Measurements from ENCODE around the gene LMNTD1.
"Not testable (repeated sequence)": the region's sequence is repeated elsewhere in the genome, so short reads cannot be mapped to it uniquely, and the experiment has no call there.

LMNTD1 gene

GRCh38 chr12:25553098-25553497 lies at the start of gene LMNTD1:
Gene LMNTD1 (minus strand): TSS chr12:25553283. CDS start chr12:25552959, 324 bp downstream.
- no peak for DNase-seq

- no peak for DNase-seq
Measured at GRCh38 chr12:25598956-25599355, 45.9 kb upstream of the LMNTD1 start.

- DNase-seq, result not testable (repeated sequence)
Measured at GRCh38 chr12:25595496-25595895, 42.4 kb upstream of the LMNTD1 start.

GRCh38 chr12:25594376-25594775 lies 41.3 kb upstream of the LMNTD1 start:
- no peak for DNase-seq

- no peak for DNase-seq
Measured at GRCh38 chr12:25592725-25593495, 39.8 kb upstream of the LMNTD1 start.

- DNase-seq, result no peak
Measured at GRCh38 chr12:25591144-25591543, 38.1 kb upstream of the LMNTD1 start.

GRCh38 chr12:25590011-25590721 lies 37.1 kb upstream of the LMNTD1 start:
- DNase-seq, result no peak

GRCh38 chr12:25587346-25587745 lies 34.3 kb upstream of the LMNTD1 start:
- no peak for DNase-seq

- DNase-seq, result no peak
Measured at GRCh38 chr12:25585662-25586061, 32.6 kb upstream of the LMNTD1 start.

GRCh38 chr12:25585021-25585523 lies 32.0 kb upstream of the LMNTD1 start:
- DNase-seq, result no peak

- no peak for DNase-seq
Measured at GRCh38 chr12:25584596-25584995, 31.5 kb upstream of the LMNTD1 start.

- DNase-seq, result no peak
Measured at GRCh38 chr12:25583545-25583944, 30.5 kb upstream of the LMNTD1 start.

- DNase-seq, result no peak
Measured at GRCh38 chr12:25581067-25581466, 28.0 kb upstream of the LMNTD1 start.

- no peak for DNase-seq
Measured at GRCh38 chr12:25578411-25579143, 25.5 kb upstream of the LMNTD1 start.

GRCh38 chr12:25574761-25575160 lies 21.7 kb upstream of the LMNTD1 start:
- DNase-seq, result no peak

- DNase-seq, result no peak
Measured at GRCh38 chr12:25573346-25573745, 20.3 kb upstream of the LMNTD1 start.

GRCh38 chr12:25570418-25570817 lies 17.3 kb upstream of the LMNTD1 start:
- DNase-seq, result no peak

GRCh38 chr12:25566202-25566949 lies 13.3 kb upstream of the LMNTD1 start:
- no peak for DNase-seq

- DNase-seq, result no peak
Measured at GRCh38 chr12:25558586-25558985, 5.5 kb upstream of the LMNTD1 start.

GRCh38 chr12:25557830-25558436 lies 4.8 kb upstream of the LMNTD1 start:
- peak; percentile 34 for DNase-seq

- no peak for DNase-seq
Measured at GRCh38 chr12:25556153-25556552, 3.1 kb upstream of the LMNTD1 start.

- DNase-seq, result no peak
Measured at GRCh38 chr12:25552681-25553080, 402 bp downstream of the LMNTD1 start.
